Measurements from ENCODE around the gene LYRM4.

Gene LYRM4

DNA sequence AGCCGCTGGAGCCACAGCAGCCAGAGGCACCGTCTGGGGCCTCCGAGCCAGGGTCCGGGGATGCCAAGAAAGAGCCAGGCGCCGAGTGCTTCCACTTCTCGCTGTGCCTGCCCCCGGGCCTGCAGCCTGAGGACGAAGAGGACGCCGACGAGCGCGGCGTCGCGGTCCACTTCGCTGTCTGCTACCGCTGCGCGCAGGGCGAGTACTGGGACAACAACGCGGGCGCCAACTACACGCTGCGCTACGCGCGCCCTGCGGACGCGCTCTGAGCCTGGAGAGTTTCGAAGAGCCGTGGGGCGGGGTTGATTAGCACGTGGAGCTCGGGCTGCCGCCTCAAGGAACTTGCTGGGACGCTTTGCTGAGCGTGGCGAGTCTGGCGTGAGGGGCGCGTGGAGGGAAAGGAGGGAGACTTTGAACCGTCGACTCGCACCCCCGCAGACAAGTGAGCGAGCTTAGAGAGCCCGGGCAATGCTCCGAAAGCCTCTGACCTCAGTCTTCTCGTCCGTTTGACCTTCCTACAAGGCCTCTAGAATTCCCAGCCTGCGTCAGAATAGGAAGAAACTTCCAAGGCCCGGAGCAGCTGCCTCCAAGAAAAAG is 174.4 kb downstream of the LYRM4 start:
- Histone ChIP-seq H3K27me3 (ENCODE audit: control insufficient read depth, insufficient read depth, low read length) (no peaks in the 10 kb centered on the region), H3K4me1 (ENCODE audit: control insufficient read depth, insufficient read depth, low read length) (peaks cover 2% of the 10 kb centered on the region), H3K9ac (ENCODE audit: low read length) (no peak overlapping the region), H3K4me3 (ENCODE audit: low read length) (peak overlapping the region; percentile 85), H3K36me3 (ENCODE audit: control insufficient read depth, insufficient read depth, low read length) (no peaks in the 10 kb centered on the region), H3K27ac (ENCODE audit: low read depth, low read length) (peak overlapping the region; percentile 81)

DNA sequence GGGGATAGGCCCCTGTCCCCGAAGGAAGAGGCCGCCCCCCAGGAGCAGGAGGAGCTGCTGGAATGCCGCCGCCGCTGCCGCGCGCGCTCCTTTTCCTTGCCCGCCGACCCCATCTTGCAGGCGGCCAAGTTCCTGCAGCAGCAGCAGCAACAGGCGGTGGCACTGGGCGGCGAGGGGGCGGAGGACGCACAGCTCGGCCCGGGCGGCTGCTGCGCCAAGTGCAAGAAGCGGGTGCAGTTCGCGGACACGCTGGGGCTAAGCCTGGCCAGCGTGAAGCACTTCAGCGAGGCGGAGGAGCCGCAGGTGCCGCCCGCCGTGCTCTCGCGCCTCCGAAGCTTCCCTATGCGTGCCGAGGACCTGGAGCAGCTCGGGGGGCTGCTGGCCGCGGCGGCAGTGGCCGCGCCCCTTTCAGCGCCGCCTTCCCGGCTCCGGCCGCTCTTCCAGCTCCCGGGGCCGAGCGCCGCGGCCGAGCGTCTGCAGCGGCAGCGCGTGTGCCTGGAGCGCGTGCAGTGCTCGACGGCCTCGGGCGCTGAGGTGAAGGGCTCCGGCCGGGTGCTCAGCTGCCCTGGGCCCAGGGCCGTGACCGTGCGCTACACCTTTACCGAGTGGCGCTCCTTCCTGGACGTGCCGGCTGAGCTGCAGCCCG is 175.0 kb downstream of the LYRM4 start:
- Histone ChIP-seq H3K27ac (ENCODE audit: low read depth, low read length) (peak overlapping the region; percentile 81), H3K9ac (ENCODE audit: low read length) (no peak overlapping the region), H3K27me3 (ENCODE audit: control insufficient read depth, insufficient read depth, low read length) (no peaks in the 10 kb centered on the region)

DNA sequence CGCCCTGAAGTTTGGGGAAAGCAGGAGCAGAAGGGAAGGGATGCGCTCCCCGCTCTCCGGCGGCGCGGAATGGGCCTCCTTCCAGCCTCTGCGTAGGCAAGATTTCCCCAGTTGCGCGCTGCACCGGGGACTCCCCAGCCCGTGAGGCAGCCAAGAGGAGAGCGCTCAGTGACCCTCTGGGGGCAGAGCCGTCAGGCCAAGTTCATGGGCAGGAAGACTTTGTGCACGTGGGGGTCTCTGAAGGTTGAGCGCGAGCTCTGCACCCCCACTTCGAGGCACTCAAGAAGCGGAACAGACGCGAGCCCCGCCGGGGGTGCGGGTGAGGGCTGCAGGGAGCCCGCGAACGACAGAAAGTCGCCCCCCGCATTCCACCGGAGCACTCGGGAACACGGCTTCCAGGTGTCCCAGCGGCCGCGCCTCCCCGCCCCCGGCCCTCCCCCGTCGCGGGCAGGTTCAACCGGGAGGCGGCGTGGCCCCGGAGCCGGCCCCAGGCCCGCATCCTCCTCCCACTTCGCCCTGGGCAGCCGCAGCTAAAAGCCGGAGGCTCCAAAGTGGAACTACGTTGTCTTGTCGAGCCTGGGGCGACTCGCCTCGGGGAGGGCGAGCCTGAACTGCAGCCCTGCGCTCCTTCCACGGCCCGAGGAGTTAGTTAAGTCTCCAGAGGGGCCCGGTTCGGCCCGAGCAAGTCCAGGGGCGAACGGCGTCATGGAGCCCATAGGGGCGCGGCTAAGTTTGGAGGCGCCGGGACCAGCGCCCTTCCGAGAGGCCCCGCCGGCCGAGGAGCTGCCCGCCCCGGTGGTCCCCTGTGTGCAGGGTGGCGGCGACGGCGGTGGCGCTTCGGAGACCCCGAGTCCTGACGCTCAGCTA is 175.7 kb downstream of the LYRM4 start, which contains the start of gene PPP1R3G:
PPP1R3G (plus strand) TSS at position 561 of the 867 bp plus-strand sequence; CDS start at position 706, 145 bp downstream.
- Histone ChIP-seq H3K4me3 (ENCODE audit: low read length) (peak within 1 kb of the TSS; percentile 85), H3K27ac (ENCODE audit: low read depth, low read length) (peak within 1 kb of the TSS; percentile 81), H3K4me1 (ENCODE audit: control insufficient read depth, insufficient read depth, low read length) (peaks cover 2% of the 10 kb centered on the region), H3K36me3 (ENCODE audit: control insufficient read depth, insufficient read depth, low read length) (no peaks in the 10 kb centered on the region), H3K9ac (ENCODE audit: low read length) (peak within 1 kb of the TSS; percentile 34), H3K27me3 (ENCODE audit: control insufficient read depth, insufficient read depth, low read length) (no peaks in the 10 kb centered on the region)

More for the DNA sequence above, 175.0 kb downstream of the LYRM4 start:
- Histone ChIP-seq H3K4me3 (ENCODE audit: low read length) (peak overlapping the region; percentile 85), H3K36me3 (ENCODE audit: control insufficient read depth, insufficient read depth, low read length) (no peaks in the 10 kb centered on the region), H3K4me1 (ENCODE audit: control insufficient read depth, insufficient read depth, low read length) (peaks cover 2% of the 10 kb centered on the region)

DNA sequence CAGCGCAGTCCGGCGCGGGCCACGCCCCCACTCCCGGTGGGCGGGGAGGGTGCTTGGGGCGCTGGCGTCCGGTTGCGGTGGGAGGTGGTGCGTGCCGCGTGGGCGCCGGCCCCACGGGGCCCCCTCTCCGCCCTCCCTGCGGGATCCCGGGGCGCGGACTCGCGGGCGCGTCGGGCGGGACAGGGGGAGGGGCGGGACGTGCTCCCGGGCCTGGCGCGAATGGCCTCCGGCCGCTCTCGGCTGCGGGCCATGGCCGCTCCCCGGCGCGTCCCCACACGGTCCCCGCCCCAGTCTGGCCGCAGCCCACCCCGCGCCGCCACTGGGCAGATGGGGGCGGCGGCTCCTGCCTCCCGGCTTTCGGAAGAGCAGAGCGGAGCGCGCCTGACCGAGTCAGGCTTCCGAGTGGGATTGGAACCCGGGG is 176.4 kb downstream of the LYRM4 start:
- peak overlapping the region; percentile 85 for H3K4me3 ChIP-seq (ENCODE audit: low read length)
- no peaks in the 10 kb centered on the region for H3K36me3 ChIP-seq (ENCODE audit: control insufficient read depth, insufficient read depth, low read length)
- H3K27ac ChIP-seq (ENCODE audit: low read depth, low read length): peak overlapping the region; percentile 81
- H3K27me3 ChIP-seq (ENCODE audit: control insufficient read depth, insufficient read depth, low read length): no peaks in the 10 kb centered on the region
- H3K4me1 ChIP-seq (ENCODE audit: control insufficient read depth, insufficient read depth, low read length): peaks cover 2% of the 10 kb centered on the region
- H3K9ac ChIP-seq (ENCODE audit: low read length): no peak overlapping the region

DNA sequence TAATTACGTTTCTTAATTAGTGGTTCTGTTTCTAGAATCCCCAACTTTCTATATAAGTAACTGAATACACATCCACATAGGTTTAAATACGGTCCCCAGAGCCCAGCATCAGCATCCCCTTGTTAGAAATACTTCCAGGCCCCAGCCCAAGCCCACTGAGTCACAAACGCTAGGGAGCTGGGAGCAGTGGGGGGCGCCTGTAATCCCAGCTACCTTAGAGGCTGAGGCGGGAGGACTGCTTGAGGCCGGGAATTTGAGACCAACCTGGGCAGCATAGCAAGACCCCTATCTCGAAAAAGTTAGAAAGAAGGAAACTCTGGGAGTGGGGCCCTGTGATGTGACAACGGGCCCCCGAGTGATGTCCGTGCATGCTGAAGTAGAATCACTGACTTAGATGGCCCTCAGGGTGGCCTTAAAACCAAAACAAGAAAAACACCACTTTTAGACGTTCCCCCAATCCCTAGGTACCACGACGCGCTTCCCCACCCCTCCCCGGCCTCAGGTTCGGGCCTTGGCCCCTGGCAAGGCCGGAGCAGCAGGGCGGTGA is 176.9 kb downstream of the LYRM4 start:
- Histone ChIP-seq H3K27me3 (ENCODE audit: control insufficient read depth, insufficient read depth, low read length) (no peaks in the 10 kb centered on the region), H3K27ac (ENCODE audit: low read depth, low read length) (peak overlapping the region; percentile 81), H3K9ac (ENCODE audit: low read length) (no peak overlapping the region), H3K4me1 (ENCODE audit: control insufficient read depth, insufficient read depth, low read length) (peaks cover 2% of the 10 kb centered on the region), H3K4me3 (ENCODE audit: low read length) (peak overlapping the region; percentile 85), H3K36me3 (ENCODE audit: control insufficient read depth, insufficient read depth, low read length) (no peaks in the 10 kb centered on the region)

DNA sequence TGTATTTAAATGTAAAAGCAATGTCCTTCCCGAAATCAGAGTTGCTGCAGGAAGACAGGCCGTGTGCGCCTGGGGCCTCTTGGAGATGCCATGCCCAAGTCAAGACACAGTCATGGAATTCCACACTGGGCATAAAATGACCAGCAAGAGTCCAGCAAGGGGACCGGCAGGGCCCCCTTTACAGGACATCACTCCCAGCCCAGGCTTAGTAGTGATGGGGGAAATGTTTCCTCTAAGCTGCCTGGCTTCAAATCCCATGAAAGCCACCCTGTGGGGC is 177.5 kb downstream of the LYRM4 start:
- no peak overlapping the region for H3K4me3 ChIP-seq (ENCODE audit: low read length)
- H3K9ac ChIP-seq (ENCODE audit: low read length): no peak overlapping the region
- no peaks in the 10 kb centered on the region for H3K27me3 ChIP-seq (ENCODE audit: control insufficient read depth, insufficient read depth, low read length)
- no peaks in the 10 kb centered on the region for H3K36me3 ChIP-seq (ENCODE audit: control insufficient read depth, insufficient read depth, low read length)
- peaks cover 2% of the 10 kb centered on the region for H3K4me1 ChIP-seq (ENCODE audit: control insufficient read depth, insufficient read depth, low read length)
- no peak overlapping the region for H3K27ac ChIP-seq (ENCODE audit: low read depth, low read length)

DNA sequence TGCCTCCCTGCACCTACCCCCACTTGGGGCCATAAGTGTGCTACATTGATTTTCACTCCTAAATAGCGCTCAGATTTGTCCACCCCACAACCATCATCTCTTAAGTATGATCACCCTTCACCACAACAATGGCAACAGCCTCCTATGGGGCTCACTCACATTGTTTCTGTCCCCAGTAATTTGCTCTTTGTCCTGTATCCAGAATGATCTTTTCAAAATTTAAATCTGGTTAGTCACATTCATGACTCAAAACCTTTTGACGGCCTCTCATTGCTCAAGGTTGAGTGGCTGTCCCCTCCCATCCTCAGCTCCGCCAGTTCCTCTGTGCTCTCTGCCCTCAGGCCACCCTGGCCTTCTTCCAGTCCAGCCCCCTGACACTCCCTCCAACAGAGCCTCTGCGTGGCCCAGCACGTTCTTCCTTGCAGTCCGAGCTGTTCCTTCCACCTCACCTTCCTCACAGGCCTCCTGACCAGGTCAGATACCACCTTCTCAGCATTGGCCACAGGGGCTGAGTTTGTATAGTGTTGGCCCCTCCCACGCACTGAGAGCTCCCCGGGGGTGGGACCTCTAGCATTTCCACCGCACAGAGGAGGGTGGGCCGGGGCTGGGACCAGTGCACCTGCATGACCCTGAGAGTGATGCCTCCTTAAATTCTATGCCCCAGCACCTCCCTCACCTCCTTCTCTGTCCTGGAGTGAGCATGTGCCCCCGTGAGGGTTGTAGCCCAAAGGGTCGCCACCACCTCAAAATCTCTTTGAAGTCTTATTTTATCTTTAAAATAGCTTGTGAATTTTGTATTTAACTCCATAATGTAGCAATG is 178.1 kb downstream of the LYRM4 start:
- H3K4me1 ChIP-seq (ENCODE audit: control insufficient read depth, insufficient read depth, low read length): peaks cover 2% of the 10 kb centered on the region
- H3K27me3 ChIP-seq (ENCODE audit: control insufficient read depth, insufficient read depth, low read length): no peaks in the 10 kb centered on the region
- H3K27ac ChIP-seq (ENCODE audit: low read depth, low read length): no peak overlapping the region
- H3K9ac ChIP-seq (ENCODE audit: low read length): no peak overlapping the region
- no peak overlapping the region for H3K4me3 ChIP-seq (ENCODE audit: low read length)
- H3K36me3 ChIP-seq (ENCODE audit: control insufficient read depth, insufficient read depth, low read length): no peaks in the 10 kb centered on the region

DNA sequence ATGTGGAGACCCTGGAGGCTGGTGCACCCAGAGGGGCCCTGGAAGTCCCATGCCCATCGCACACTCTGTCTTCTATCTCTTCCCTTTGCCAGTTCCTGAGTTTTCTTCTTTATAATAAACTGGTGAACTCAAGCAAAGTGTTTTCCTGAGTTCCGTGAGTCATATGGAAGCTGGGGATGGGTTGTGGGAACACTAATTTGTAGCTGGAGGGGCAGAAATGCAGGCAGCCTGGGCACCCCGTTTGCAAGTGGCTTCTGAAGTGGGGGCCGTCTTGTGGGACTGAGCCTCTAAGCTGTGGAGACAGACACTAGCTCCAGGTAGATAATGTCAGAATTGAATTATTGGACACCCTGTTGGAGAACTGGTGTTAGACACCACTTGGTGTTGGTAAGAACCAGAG is 178.8 kb downstream of the LYRM4 start:
- Histone ChIP-seq H3K27ac (ENCODE audit: low read depth, low read length) (no peak overlapping the region), H3K4me3 (ENCODE audit: low read length) (no peak overlapping the region)

DNA sequence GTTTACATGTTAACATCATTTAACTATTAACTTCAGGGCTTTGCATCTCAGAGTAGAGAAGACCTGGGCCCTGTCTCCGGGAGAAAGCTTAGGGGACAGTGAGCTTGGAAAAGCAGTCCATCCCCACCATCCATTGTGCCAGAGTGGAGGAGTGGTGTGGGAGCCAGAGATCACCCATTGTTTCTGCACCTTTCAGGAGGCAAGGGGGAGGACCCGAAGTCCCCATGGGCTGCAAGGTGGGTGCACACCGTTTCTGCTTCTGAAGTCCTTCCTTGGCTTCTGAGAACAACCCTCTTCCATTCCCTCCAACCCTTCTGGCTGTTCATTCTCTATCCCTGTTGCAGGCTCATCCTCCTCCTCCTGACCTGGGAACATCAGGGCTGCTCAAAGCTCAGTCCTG is 179.6 kb downstream of the LYRM4 start:
- no peaks in the 10 kb centered on the region for H3K36me3 ChIP-seq (ENCODE audit: control insufficient read depth, insufficient read depth, low read length)
- H3K4me1 ChIP-seq (ENCODE audit: control insufficient read depth, insufficient read depth, low read length): peaks cover 2% of the 10 kb centered on the region
- no peak overlapping the region for H3K4me3 ChIP-seq (ENCODE audit: low read length)
- H3K9ac ChIP-seq (ENCODE audit: low read length): no peak overlapping the region
- H3K27me3 ChIP-seq (ENCODE audit: control insufficient read depth, insufficient read depth, low read length): no peaks in the 10 kb centered on the region
- no peak overlapping the region for H3K27ac ChIP-seq (ENCODE audit: low read depth, low read length)

More for the DNA sequence above, 178.8 kb downstream of the LYRM4 start:
- no peaks in the 10 kb centered on the region for H3K27me3 ChIP-seq (ENCODE audit: control insufficient read depth, insufficient read depth, low read length)
- no peaks in the 10 kb centered on the region for H3K36me3 ChIP-seq (ENCODE audit: control insufficient read depth, insufficient read depth, low read length)
- H3K4me1 ChIP-seq (ENCODE audit: control insufficient read depth, insufficient read depth, low read length): peaks cover 2% of the 10 kb centered on the region
- no peak overlapping the region for H3K9ac ChIP-seq (ENCODE audit: low read length)

DNA sequence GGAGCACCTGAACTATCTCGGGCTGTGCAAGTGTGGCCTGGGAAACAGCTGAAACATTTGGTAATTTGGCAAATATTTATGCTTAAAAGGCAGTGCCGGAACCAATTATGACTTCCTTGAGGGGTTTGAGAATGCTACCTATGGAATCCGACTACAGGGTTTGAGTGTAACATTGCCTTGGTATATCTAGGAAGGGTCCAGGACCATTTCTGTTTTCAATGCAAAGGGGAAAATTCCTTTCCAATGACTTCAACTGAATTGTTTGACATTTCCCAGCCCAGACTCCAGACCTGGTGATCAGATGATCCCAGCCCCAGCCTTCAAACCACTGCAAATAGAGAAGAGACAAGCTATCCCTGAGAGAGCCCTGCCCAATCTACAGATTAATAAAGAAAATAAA is 180.2 kb downstream of the LYRM4 start:
- Histone ChIP-seq H3K9ac (ENCODE audit: low read length) (no peak overlapping the region), H3K4me3 (ENCODE audit: low read length) (no peak overlapping the region), H3K27me3 (ENCODE audit: control insufficient read depth, insufficient read depth, low read length) (no peaks in the 10 kb centered on the region), H3K4me1 (ENCODE audit: control insufficient read depth, insufficient read depth, low read length) (no peaks in the 10 kb centered on the region), H3K27ac (ENCODE audit: low read depth, low read length) (no peak overlapping the region), H3K36me3 (ENCODE audit: control insufficient read depth, insufficient read depth, low read length) (no peaks in the 10 kb centered on the region)

DNA sequence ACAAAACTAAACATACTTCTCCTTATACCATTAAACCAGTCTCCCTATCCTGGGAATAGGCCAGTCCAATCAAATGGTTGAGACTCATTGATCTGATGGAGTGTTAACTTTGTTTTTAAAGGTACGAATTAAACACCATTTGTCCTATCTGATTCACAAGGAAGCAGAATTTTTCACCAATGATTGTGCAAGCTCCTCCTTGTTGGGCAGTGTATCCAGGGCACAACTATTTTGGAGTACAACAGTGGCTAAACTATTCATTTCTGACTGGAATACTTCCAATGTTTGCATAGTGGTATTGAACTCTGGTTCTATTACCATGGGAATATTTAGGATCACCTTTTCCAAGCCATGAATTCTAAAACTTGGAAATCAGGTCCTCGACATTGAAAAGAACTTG is 181.1 kb downstream of the LYRM4 start:
- Histone ChIP-seq H3K4me1 (ENCODE audit: control insufficient read depth, insufficient read depth, low read length) (no peaks in the 10 kb centered on the region), H3K27ac (ENCODE audit: low read depth, low read length) (no peak overlapping the region), H3K36me3 (ENCODE audit: control insufficient read depth, insufficient read depth, low read length) (no peaks in the 10 kb centered on the region), H3K9ac (ENCODE audit: low read length) (no peak overlapping the region), H3K27me3 (ENCODE audit: control insufficient read depth, insufficient read depth, low read length) (no peaks in the 10 kb centered on the region), H3K4me3 (ENCODE audit: low read length) (no peak overlapping the region)

All from rectal smooth muscle tissue (tissue), 1 donor.